ENCODE results near the gene NR6A1. TPM values are rescaled to one million over a fixed set of nuclear protein-coding genes. Genes with fewer than 3 reads are reported as not detected.

Gene NR6A1
- polyA plus RNA-seq (2013, experiment 1 of 2): 109 TPM
- 113 TPM for polyA plus RNA-seq (2013, experiment 2 of 2)

- H4K8ac ChIP-seq (ENCODE audit: low read depth, low read length): no peak within 1 kb of the TSS
- peak within 1 kb of the TSS; percentile 8 for H3K4ac ChIP-seq (ENCODE audit: low read length)
- peak within 1 kb of the TSS; percentile 88 for H3K27ac ChIP-seq (replicated peaks; ENCODE audit: low read length)
- H3K36me3 ChIP-seq (replicated peaks in 1 of 2; ENCODE audit: control insufficient read depth in 2 of 2, insufficient read depth in 2 of 2, low read length in 2 of 2): no peaks in the 10 kb centered on the region
- peak within 1 kb of the TSS; percentile 98 for H2AK5ac ChIP-seq (ENCODE audit: low read depth, low read length)
- no peak within 1 kb of the TSS for H2BK12ac ChIP-seq (ENCODE audit: low read length)
- peak; percentile 97 for DNase-seq (ENCODE audit: low spot score)
- peak within 1 kb of the TSS; percentile 89 for H3K23ac ChIP-seq (ENCODE audit: low read depth, low read length, poor library complexity)
- no peak within 1 kb of the TSS for H4K91ac ChIP-seq (ENCODE audit: low read depth, low read length, poor library complexity)
- no peak within 1 kb of the TSS for H3K14ac ChIP-seq (ENCODE audit: low read length)
- peak within 1 kb of the TSS; percentile 95 for H2BK15ac ChIP-seq (ENCODE audit: low read length)
- peak within 1 kb of the TSS; percentile 53 to 99 for H3K4me3 ChIP-seq (ENCODE audit: low read length in 2 of 2)
- peak within 1 kb of the TSS; percentile 71 for H3K4me2 ChIP-seq (ENCODE audit: insufficient read depth, low read length, poor library complexity, severe bottlenecking)
- H3K27me3 ChIP-seq (ENCODE audit: control insufficient read depth in 3 of 3, insufficient read depth in 3 of 3, low read depth in 1 of 3, low read length in 3 of 3): peaks cover 0 to 22% (median 6%) of the 10 kb centered on the region in 3 experiments
- peak within 1 kb of the TSS; percentile 96 for H2BK5ac ChIP-seq (ENCODE audit: low read length)
- no peak within 1 kb of the TSS for H2BK120ac ChIP-seq (ENCODE audit: low read depth, low read length)
- H3K79me1 ChIP-seq (ENCODE audit: low read depth, low read length): no peaks in the 10 kb centered on the region
- peak within 1 kb of the TSS; percentile 98 for H3K9ac ChIP-seq (ENCODE audit: low read depth, low read length, poor library complexity)
- H3K9me3 ChIP-seq (replicated peaks in 1 of 2; ENCODE audit: control insufficient read depth in 2 of 2, insufficient read depth in 1 of 2, low read depth in 1 of 2, low read length in 2 of 2): no peaks in the 10 kb centered on the region
- H3K18ac ChIP-seq (ENCODE audit: low read length): peak within 1 kb of the TSS; percentile 100
- no CpG with 5 or more reads among the region's 82 CpGs for WGBS, 2 donors (ENCODE audit: extremely low coverage in 2 of 2, insufficient read length in 2 of 2, insufficient replicate concordance in 1 of 2)
- H2AFZ ChIP-seq (ENCODE audit: low read length): peak within 1 kb of the TSS; percentile 90
- H3K4me1 ChIP-seq (ENCODE audit: control insufficient read depth in 2 of 2, insufficient read depth in 1 of 2, low read depth in 1 of 2, low read length in 2 of 2): peaks cover 3 to 33% of the 10 kb centered on the region in 2 donors
Measured at GRCh38 chr9:124771021-124771866, at the start of gene NR6A1. Gene NR6A1 (minus strand): TSS chr9:124771311.

GRCh38 chr9:124818431-124819281 lies 47.5 kb upstream of the NR6A1 start:
- no CpG with 5 or more reads among the region's 18 CpGs for WGBS, 2 donors (ENCODE audit: extremely low coverage in 2 of 2, insufficient read length in 2 of 2, insufficient replicate concordance in 1 of 2)
- DNase-seq (ENCODE audit: low spot score): no peak
- Histone ChIP-seq H3K79me1 (ENCODE audit: low read depth, low read length) (no peaks in the 10 kb centered on the region), H3K4ac (ENCODE audit: low read length) (no peak overlapping the region), H2AFZ (ENCODE audit: low read length) (peak overlapping the region; percentile 70), H3K9ac (ENCODE audit: low read depth, low read length, poor library complexity) (peak overlapping the region; percentile 46), H3K4me3 (ENCODE audit: low read length in 2 of 2) (no peak overlapping the region), H2AK5ac (ENCODE audit: low read depth, low read length) (no peak overlapping the region), H3K14ac (ENCODE audit: low read length) (peak overlapping the region; percentile 10), H4K8ac (ENCODE audit: low read depth, low read length) (no peak overlapping the region), H2BK120ac (ENCODE audit: low read depth, low read length) (no peak overlapping the region), H2BK15ac (ENCODE audit: low read length) (peak overlapping the region; percentile 91), H3K27ac (replicated peaks; ENCODE audit: low read length) (no peak overlapping the region), H2BK5ac (ENCODE audit: low read length) (no peak overlapping the region), H4K91ac (ENCODE audit: low read depth, low read length, poor library complexity) (no peak overlapping the region), H3K27me3 (ENCODE audit: control insufficient read depth in 3 of 3, insufficient read depth in 3 of 3, low read depth in 1 of 3, low read length in 3 of 3) (peaks cover 0 to 6% (median 0%) of the 10 kb centered on the region in 3 experiments), H3K18ac (ENCODE audit: low read length) (peak overlapping the region; percentile 42), H3K23ac (ENCODE audit: low read depth, low read length, poor library complexity) (peak overlapping the region; percentile 62), H3K36me3 (replicated peaks in 1 of 2; ENCODE audit: control insufficient read depth in 2 of 2, insufficient read depth in 2 of 2, low read length in 2 of 2) (no peaks in the 10 kb centered on the region), H3K9me3 (replicated peaks in 1 of 2; ENCODE audit: control insufficient read depth in 2 of 2, insufficient read depth in 1 of 2, low read depth in 1 of 2, low read length in 2 of 2) (no peaks in the 10 kb centered on the region), H3K4me2 (ENCODE audit: insufficient read depth, low read length, poor library complexity, severe bottlenecking) (no peak overlapping the region), H3K4me1 (ENCODE audit: control insufficient read depth in 2 of 2, insufficient read depth in 1 of 2, low read depth in 1 of 2, low read length in 2 of 2) (peaks cover 4 to 5% of the 10 kb centered on the region in 2 donors), H2BK12ac (ENCODE audit: low read length) (no peak overlapping the region)

- no CpG with 5 or more reads among the region's 5 CpGs for WGBS, 2 donors (ENCODE audit: extremely low coverage in 2 of 2, insufficient read length in 2 of 2, insufficient replicate concordance in 1 of 2)
- H3K27me3 ChIP-seq (ENCODE audit: control insufficient read depth in 3 of 3, insufficient read depth in 3 of 3, low read depth in 1 of 3, low read length in 3 of 3): peaks cover 0 to 3% (median 0%) of the 10 kb centered on the region in 3 experiments
- no peak overlapping the region for H3K4me3 ChIP-seq (ENCODE audit: low read length in 2 of 2)
- no peak overlapping the region for H3K23ac ChIP-seq (ENCODE audit: low read depth, low read length, poor library complexity)
- no peak overlapping the region for H3K4ac ChIP-seq (ENCODE audit: low read length)
- H3K18ac ChIP-seq (ENCODE audit: low read length): no peak overlapping the region
- H4K8ac ChIP-seq (ENCODE audit: low read depth, low read length): no peak overlapping the region
- no peak overlapping the region for H3K14ac ChIP-seq (ENCODE audit: low read length)
- no peak overlapping the region for H2AFZ ChIP-seq (ENCODE audit: low read length)
- no peak overlapping the region for H2BK5ac ChIP-seq (ENCODE audit: low read length)
- no peak overlapping the region for H2BK120ac ChIP-seq (ENCODE audit: low read depth, low read length)
- H2BK15ac ChIP-seq (ENCODE audit: low read length): no peak overlapping the region
- no peak overlapping the region for H2BK12ac ChIP-seq (ENCODE audit: low read length)
- H3K4me1 ChIP-seq (ENCODE audit: control insufficient read depth in 2 of 2, insufficient read depth in 1 of 2, low read depth in 1 of 2, low read length in 2 of 2): peaks cover 18 to 25% of the 10 kb centered on the region in 2 donors
- H2AK5ac ChIP-seq (ENCODE audit: low read depth, low read length): no peak overlapping the region
- no peak overlapping the region for H3K4me2 ChIP-seq (ENCODE audit: insufficient read depth, low read length, poor library complexity, severe bottlenecking)
- H3K36me3 ChIP-seq (replicated peaks in 1 of 2; ENCODE audit: control insufficient read depth in 2 of 2, insufficient read depth in 2 of 2, low read length in 2 of 2): no peaks in the 10 kb centered on the region
- no peak for DNase-seq (ENCODE audit: low spot score)
- no peak overlapping the region for H4K91ac ChIP-seq (ENCODE audit: low read depth, low read length, poor library complexity)
- no peak overlapping the region for H3K27ac ChIP-seq (replicated peaks; ENCODE audit: low read length)
- no peaks in the 10 kb centered on the region for H3K79me1 ChIP-seq (ENCODE audit: low read depth, low read length)
- H3K9ac ChIP-seq (ENCODE audit: low read depth, low read length, poor library complexity): no peak overlapping the region
- no peaks in the 10 kb centered on the region for H3K9me3 ChIP-seq (replicated peaks in 1 of 2; ENCODE audit: control insufficient read depth in 2 of 2, insufficient read depth in 1 of 2, low read depth in 1 of 2, low read length in 2 of 2)
Measured at GRCh38 chr9:124815601-124816000, 44.5 kb upstream of the NR6A1 start.

All from neuronal stem cell (in vitro differentiated cells).